GM12878 (cell line): Measurements from ENCODE around the gene TSEN34. TPM values are rescaled to one million over a fixed set of nuclear protein-coding genes. Genes with fewer than 3 reads are reported as not detected.
A peak's percentile ranks its signal among the peaks of the same experiment; 100 is the strongest.

ENCODE experiments used
- ATAC-seq: fragments of 200-7000 bp; cut with Tn5 transposase; 3 replicates; pipeline ENCODE4 v1.9.1; 2020; ENCODE audit warnings: mild to moderate bottlenecking, moderate library complexity
- BruUV-seq: library from RNA; stranded (reverse); fragments of 400-500 nt; replicated peaks from 2 replicates; lab custom pipeline; 2021; lab: Mats Ljungman, UMichigan
- CTCF ChIA-PET: fragments of 300-600 bp; sonication (Branson Sonifier 250); formaldehyde crosslinking; extraction: SDS; loops from one replicate; lab custom pipeline; 2021; ENCODE audit warnings: inconsistent platforms; lab: Yijun Ruan, JAX
- POLR2A ChIA-PET: fragments of 350-600 bp; formaldehyde crosslinking; extraction: SDS; loops from one replicate; lab custom pipeline; 2021; ENCODE audit warnings: inconsistent platforms; lab: Charles Lee
- RAD21 ChIA-PET: fragments of 300-600 bp; sonication (Branson Sonifier 250); formaldehyde crosslinking; loops from one replicate; lab custom pipeline; 2023; ENCODE audit warnings: antibody characterized with exemption; ENCODE audit not compliant: unreplicated experiment; lab: Charles Lee
- SMC1A ChIA-PET: fragments of 300-600 bp; sonication (Branson Sonifier 250); formaldehyde crosslinking; loops from one replicate; lab custom pipeline; 2023; ENCODE audit not compliant: unreplicated experiment, uncharacterized antibody; lab: Charles Lee
- DNase-seq: peaks from one replicate; pipeline ENCODE4 v3.0.0-alpha.2; 2011; ENCODE audit warnings: low read depth, low spot score
- FAIRE-seq: peaks from 3 replicates; lab custom pipeline; 2011; peaks lifted over from hg19 to GRCh38; lab: Jason Lieb, UNC
- H2AFZ ChIP-seq: 2 replicates; pipeline ENCODE4 v1.6.0; 2011; ENCODE audit warnings: low read depth, low read length, control low read depth; ENCODE audit not compliant: control insufficient read depth
- H3K27ac ChIP-seq: 2 replicates; pipeline ENCODE4 v1.5.1; 2011; ENCODE audit warnings: control low read depth; ENCODE audit not compliant: control insufficient read depth, insufficient read depth
- H3K27me3 ChIP-seq, 2 experiments: replicated peaks in 1 of 2; 2 replicates each; pipeline versions ENCODE4 v1.6.0 to v1.6.1; 2011; ENCODE audit warnings: low read length in 1 of 2; ENCODE audit not compliant: control insufficient read depth in 2 of 2, insufficient read depth in 2 of 2
- H3K36me3 ChIP-seq, 2 experiments: 2 replicates each; pipeline ENCODE4 v1.5.1; 2011; ENCODE audit warnings: low read length in 1 of 2; ENCODE audit not compliant: control insufficient read depth in 2 of 2, insufficient read depth in 2 of 2
- H3K4me1 ChIP-seq: 2 replicates; pipeline ENCODE4 v1.6.1; 2011; ENCODE audit warnings: mild to moderate bottlenecking, low read length, moderate library complexity, mixed read lengths; ENCODE audit not compliant: control insufficient read depth, insufficient read depth
- H3K4me2 ChIP-seq: 2 replicates; pipeline ENCODE4 v1.6.0; 2011; ENCODE audit warnings: control low read depth; ENCODE audit not compliant: control insufficient read depth, insufficient read depth
- H3K4me3 ChIP-seq: fragments of 200-600 bp; sonication (generic); 2 replicates; pipeline ENCODE4 v1.5.1; 2016
- H3K79me2 ChIP-seq: 2 replicates; pipeline ENCODE4 v1.6.0; 2011; ENCODE audit warnings: low read length; ENCODE audit not compliant: control insufficient read depth, insufficient read depth
- H3K9ac ChIP-seq: 2 replicates; pipeline ENCODE4 v1.8.0; 2011; ENCODE audit warnings: low read length, control low read depth, mixed read lengths; ENCODE audit not compliant: control insufficient read depth, insufficient read depth
- H3K9me3 ChIP-seq: replicated peaks from 3 replicates; pipeline ENCODE4 v1.5.1; 2011; ENCODE audit warnings: mild to moderate bottlenecking, low read length; ENCODE audit not compliant: control insufficient read depth, insufficient read depth
- H4K20me1 ChIP-seq: 2 replicates; pipeline ENCODE4 v1.6.0; 2011; ENCODE audit not compliant: control insufficient read depth, insufficient read depth
- HCFC1 ChIP-seq: fragments of 150-350 bp; IDR thresholded peaks from 2 replicates; pipeline ENCODE4 v1.6.1; 2014; ENCODE audit warnings: low read length
- HDAC2 ChIP-seq: fragments of 200-600 bp; sonication (generic); IDR thresholded peaks from 2 replicates; pipeline ENCODE4 v1.6.1; 2017
- KDM1A ChIP-seq: fragments of 200-600 bp; sonication (generic); IDR thresholded peaks from 2 replicates; pipeline ENCODE4 v1.6.1; 2016; ENCODE audit warnings: borderline replicate concordance
- POLR2A ChIP-seq: IDR thresholded peaks from 2 replicates; pipeline ENCODE4 v1.6.1; 2011; ENCODE audit warnings: low read depth, mild to moderate bottlenecking, low read length
- SMC3 ChIP-seq: IDR thresholded peaks from 2 replicates; pipeline ENCODE4 v1.6.1; 2011; ENCODE audit warnings: low read length, improper control_type of control experiment, borderline replicate concordance
- SP1 ChIP-seq: IDR thresholded peaks from one replicate; pipeline ENCODE4 v1.6.1; 2011; ENCODE audit warnings: low read depth, low read length
- SREBF2 ChIP-seq: IDR thresholded peaks from 2 replicates; pipeline ENCODE4 v1.6.1; 2012; ENCODE audit warnings: mild to moderate bottlenecking, low read length
- WGBS: methylation state at CpG from one replicate; pipeline ENCODE4 v1.1.6; 2016; ENCODE audit warnings: low lambda C conversion rate; ENCODE audit not compliant: insufficient replicate concordance, insufficient coverage; ENCODE audit errors: missing lambda C conversion rate; 5-methylcytosine and 5-hydroxymethylcytosine counted together
- in situ Hi-C: fragments of 300-500 bp; cut with MboI; formaldehyde crosslinking; loops from 9 replicates; pipeline ENCODE4 v1.14.3; 2018; ENCODE audit warnings: mixed read lengths
- intact Hi-C: fragments of 100-400 bp; cut with micrococcal nuclease; formaldehyde crosslinking; loops from one replicate; pipeline ENCODE4 v1.14.2; 2022; ENCODE audit not compliant: unreplicated experiment
- polyA plus RNA-seq, 11 experiments: library from polyadenylated mRNA; depleted of rRNA in 4 of 11; unstranded in 6 of 11; stranded (reverse) in 5 of 11; fragments of >200 nt; fragmentation: Nextera tagmentation in 4 of 11; fragmentation: Illumina TruSeq in 1 of 11; extraction: Ambion mirVana in 4 of 11; extraction: Trizol in 1 of 11; gene quantifications; 1 replicate in 1 of 11; 2 replicates in 10 of 11; pipeline versions ENCODE4 v1.2.1 to v1.2.3, GENCODE V29; 2011 to 2016; ENCODE audit warnings: inconsistent platforms in 2 of 11, missing spikeins in 2 of 11, low read depth in 1 of 11
- total RNA-seq, 4 experiments: library from RNA; depleted of rRNA in 3 of 4; stranded (reverse); fragments of >200 nt in 3 of 4; fragmentation: Illumina TruSeq in 1 of 4; extraction: Trizol in 1 of 4; gene quantifications; 2 replicates each; pipeline versions ENCODE4 v1.2.1 to v1.2.3, GENCODE V29; 2013 to 2021
- TF ChIP-seq, protein P1 (sequence below): fragments of 450-650 bp; IDR thresholded peaks from 2 replicates; pipeline ENCODE4 v1.6.1; 2017; ENCODE audit warnings: mild to moderate bottlenecking, low read depth, inconsistent platforms; ENCODE audit not compliant: poor library complexity, severe bottlenecking

The TSEN34 gene
- total and polyA plus RNA-seq, 10 of the 15 experiments (the other 5 are each of a cell fraction or from before 2014, with no cell fraction given): 1.0 to 35.9 (median 16.8) TPM

DNA sequence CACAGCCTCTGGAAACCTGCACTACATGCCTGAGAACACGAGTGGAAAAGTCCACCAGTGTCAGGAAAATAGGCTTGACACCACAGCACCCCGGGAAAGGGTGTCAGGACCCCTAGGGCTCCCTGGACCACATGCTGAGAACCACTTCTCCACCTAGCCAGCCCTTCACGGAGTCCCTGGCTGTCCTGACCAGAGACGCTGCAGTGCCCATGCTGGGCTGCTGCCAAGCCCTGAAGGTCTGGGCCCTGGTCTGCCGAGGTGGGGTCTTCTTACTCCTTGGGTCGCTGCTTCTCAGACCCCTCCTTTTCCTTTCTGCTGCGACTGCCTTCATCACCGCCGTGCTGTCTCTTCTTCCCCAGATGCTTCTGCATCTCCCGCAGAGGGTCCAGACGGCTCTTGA, 34.6 kb upstream of the TSEN34 start:
- no peak overlapping the region for H2AFZ ChIP-seq
- no peaks in the 10 kb centered on the region for H4K20me1 ChIP-seq
- H3K4me3 ChIP-seq: no peak overlapping the region
- H3K4me1 ChIP-seq: peaks cover 4% of the 10 kb centered on the region; the same call in 1 of the 2 replicates
- ChIA-PET RAD21 (no interaction called here), CTCF (no interaction called here), POLR2A (no interaction called here), SMC1A (interaction anchor here (1.0 kb wide), 1 partner anchor 20 kb away, joined by 3 read pairs; no protein-coding TSS in a partner anchor)
- DNase-seq (no peak), ATAC-seq (no peak), FAIRE-seq (no peak)
- peaks cover 21 to 22% of the 10 kb centered on the region in 2 experiments; a peak in 3 of 4 replicates for H3K36me3 ChIP-seq
- no peak overlapping the region for H3K27ac ChIP-seq
- TF ChIP-seq SREBF2 (no peak), POLR2A (peak; percentile 47; the same call in 1 of the 2 replicates)
- H3K4me2 ChIP-seq: no peak overlapping the region
- WGBS: 95% methylated on average over 11 of the region's 11 CpGs
- in situ Hi-C loops: no loop called here
- H3K27me3 ChIP-seq: no peaks in the 10 kb centered on the region
- intact Hi-C loops: no loop called here
- no peak overlapping the region for H3K9ac ChIP-seq
- H3K9me3 ChIP-seq: no peaks in the 10 kb centered on the region
- H3K79me2 ChIP-seq: peaks cover 8% of the 10 kb centered on the region
- no TSS peak for BruUV-seq

DNA sequence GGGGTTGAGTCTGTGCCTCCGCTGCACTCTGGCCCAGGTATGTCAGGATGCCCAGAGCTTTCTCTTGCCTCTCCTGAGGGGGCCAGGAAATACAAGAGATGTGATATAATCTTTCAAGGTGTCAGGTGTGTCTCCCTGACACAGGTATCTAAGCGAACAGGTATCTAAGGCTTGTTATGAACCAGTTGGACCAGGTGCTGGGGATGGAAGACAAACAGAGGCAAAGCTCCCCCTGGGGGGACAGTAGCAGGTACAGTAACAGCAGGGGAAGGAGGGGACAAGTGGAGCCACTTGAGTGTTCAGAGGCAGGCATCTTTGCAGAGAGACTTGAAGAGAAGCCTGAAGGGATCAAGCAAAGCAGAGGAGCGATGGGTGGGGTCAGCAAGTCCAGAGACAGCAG, 34.2 kb upstream of the TSEN34 start:
- ChIA-PET RAD21 (no interaction called here), CTCF (interaction anchor here (1.1 to 1.9 kb wide), 2 partner anchors 33 to 109 kb away, joined by 3 to 6 read pairs; partner anchors contain the start of gene MBOAT7)
- Histone ChIP-seq H3K36me3 (peaks cover 17 to 22% of the 10 kb centered on the region in 2 experiments; a peak in 3 of 4 replicates), H3K4me1 (peaks cover 4% of the 10 kb centered on the region; the same call in 1 of the 2 replicates), H3K79me2 (peaks cover 8% of the 10 kb centered on the region), H3K27me3 (no peaks in the 10 kb centered on the region), H3K4me3 (no peak overlapping the region), H2AFZ (no peak overlapping the region)
- intact Hi-C loops: no loop called here
- no TSS peak for BruUV-seq
- FAIRE-seq (no peak), ATAC-seq (no peak)
- WGBS: 96% methylated on average over 3 of the region's 3 CpGs
- TF ChIP-seq HCFC1 (no peak), HDAC2 (no peak), SMC3 (no peak), SP1 (no peak), KDM1A (no peak), POLR2A (0 out of 2 replicates have a peak, but pooled peaks have one; percentile 24)
- TF ChIP-seq, protein P1, sequence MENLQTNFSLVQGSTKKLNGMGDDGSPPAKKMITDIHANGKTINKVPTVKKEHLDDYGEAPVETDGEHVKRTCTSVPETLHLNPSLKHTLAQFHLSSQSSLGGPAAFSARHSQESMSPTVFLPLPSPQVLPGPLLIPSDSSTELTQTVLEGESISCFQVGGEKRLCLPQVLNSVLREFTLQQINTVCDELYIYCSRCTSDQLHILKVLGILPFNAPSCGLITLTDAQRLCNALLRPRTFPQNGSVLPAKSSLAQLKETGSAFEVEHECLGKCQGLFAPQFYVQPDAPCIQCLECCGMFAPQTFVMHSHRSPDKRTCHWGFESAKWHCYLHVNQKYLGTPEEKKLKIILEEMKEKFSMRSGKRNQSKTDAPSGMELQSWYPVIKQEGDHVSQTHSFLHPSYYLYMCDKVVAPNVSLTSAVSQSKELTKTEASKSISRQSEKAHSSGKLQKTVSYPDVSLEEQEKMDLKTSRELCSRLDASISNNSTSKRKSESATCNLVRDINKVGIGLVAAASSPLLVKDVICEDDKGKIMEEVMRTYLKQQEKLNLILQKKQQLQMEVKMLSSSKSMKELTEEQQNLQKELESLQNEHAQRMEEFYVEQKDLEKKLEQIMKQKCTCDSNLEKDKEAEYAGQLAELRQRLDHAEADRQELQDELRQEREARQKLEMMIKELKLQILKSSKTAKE: no peak
- TF ChIP-seq, all 136 proteins: peak for 1
- Histone ChIP-seq H3K9ac (no peak overlapping the region), H3K27ac (no peak overlapping the region), H4K20me1 (no peaks in the 10 kb centered on the region), H3K4me2 (no peak overlapping the region), H3K9me3 (no peaks in the 10 kb centered on the region)
- in situ Hi-C loops: no loop called here
- no peak for DNase-seq
- SMC1A ChIA-PET: no interaction called here
- POLR2A ChIA-PET: interaction anchor here (4.0 kb wide), 1 partner anchor 19 kb away, joined by 30 read pairs; the partner anchor contains the start of gene CNOT3
